Measurements from ENCODE around the gene LCLAT1. TPM values are rescaled to one million over a fixed set of nuclear protein-coding genes. Genes with fewer than 3 reads are reported as not detected.

Gene LCLAT1
- total and polyA plus RNA-seq, 2 donors (not counting 1 experiment from before 2014, with no cell fraction given), result 5.1 to 21.9 TPM

- intact Hi-C loops (cut with micrococcal nuclease), result no loop called here
- Histone ChIP-seq H3K27me3 (replicated peaks in 1 of 4; ENCODE audit: control extremely low read depth in 1 of 4, control insufficient read depth in 3 of 4, insufficient read depth in 4 of 4, low read length in 3 of 4) (no peaks in the 10 kb centered on the region), H3K9ac (ENCODE audit: low read length) (no peak overlapping the region), H3K4me2 (replicated peaks; ENCODE audit: low read depth, low read length, poor library complexity, severe bottlenecking) (no peak overlapping the region), H3K36me3 (replicated peaks in 1 of 2; ENCODE audit: control extremely low read depth in 1 of 2, control insufficient read depth in 1 of 2, extremely low read depth in 1 of 2, insufficient read depth in 2 of 2, low read length in 1 of 2) (peaks cover 0 to 4% of the 10 kb centered on the region in 2 experiments), H3K4me1 (ENCODE audit: control insufficient read depth in 2 of 2, insufficient read depth in 2 of 2, low read length in 2 of 2) (peaks cover 5 to 18% of the 10 kb centered on the region in 2 donors), H2AFZ (ENCODE audit: insufficient read depth, low read depth, low read length, poor library complexity, severe bottlenecking) (no peak overlapping the region), H3K4me3 (ENCODE audit: control extremely low read depth in 1 of 5, extremely low read depth in 1 of 5, insufficient read depth in 1 of 5, low read depth in 2 of 5, low read length in 4 of 5) (no peak overlapping the region), H4K20me1 (ENCODE audit: control insufficient read depth, insufficient read depth, low read length, poor library complexity, severe bottlenecking) (no peaks in the 10 kb centered on the region), H3K79me2 (ENCODE audit: control insufficient read depth, insufficient read depth, low read length) (peaks cover 55% of the 10 kb centered on the region), H3K27ac (ENCODE audit: low read length in 2 of 2) (peak overlapping the region in 1 of 2 donors; percentile 29), H3K9me3 (ENCODE audit: control extremely low read depth in 1 of 3, control insufficient read depth in 2 of 3, insufficient read depth in 1 of 3, low read length in 2 of 3) (no peaks in the 10 kb centered on the region)
- ChIA-PET CTCF (interaction anchor here (1.6 kb wide), 1 partner anchor 231 kb away, joined by 6 read pairs; no protein-coding TSS in a partner anchor), POLR2A (no interaction called here)
- Mint-ChIP-seq H3K4me3 (no peak overlapping the region), H3K27ac (peak overlapping the region; percentile 47), H3K9me3 (ENCODE audit: insufficient read depth) (no peaks in the 10 kb centered on the region), H3K4me1 (peaks cover 26% of the 10 kb centered on the region), H3K27me3 (no peaks in the 10 kb centered on the region)
- ATAC-seq (ENCODE audit: low read depth), result no peak
- no peak for DNase-seq
- TF ChIP-seq EZH2 (IDR thresholded peaks at IDR 0.05; ENCODE audit: borderline replicate concordance, insufficient read depth, low read depth, low read length, poor library complexity, severe bottlenecking), result no peak
- TF ChIP-seq CTCF (IDR thresholded peaks at IDR 0.05), result no peak
- WGBS (ENCODE audit: insufficient coverage), result 87% methylated on average over 5 of the region's 6 CpGs
Measured at GRCh38 chr2:30480703-30481322, 33.8 kb downstream of the LCLAT1 start.

GRCh38 chr2:30481323-30481800 is 34.3 kb downstream of the LCLAT1 start:
- Mint-ChIP-seq H3K4me3 (no peak overlapping the region), H3K27me3 (no peaks in the 10 kb centered on the region), H3K27ac (peak overlapping the region; percentile 47), H3K9me3 (ENCODE audit: insufficient read depth) (no peaks in the 10 kb centered on the region), H3K4me1 (peaks cover 26% of the 10 kb centered on the region)
- Histone ChIP-seq H3K4me3 (ENCODE audit: control extremely low read depth in 1 of 5, extremely low read depth in 1 of 5, insufficient read depth in 1 of 5, low read depth in 2 of 5, low read length in 4 of 5) (no peak overlapping the region), H3K36me3 (replicated peaks in 1 of 2; ENCODE audit: control extremely low read depth in 1 of 2, control insufficient read depth in 1 of 2, extremely low read depth in 1 of 2, insufficient read depth in 2 of 2, low read length in 1 of 2) (peaks cover 0 to 4% of the 10 kb centered on the region in 2 experiments), H3K9me3 (ENCODE audit: control extremely low read depth in 1 of 3, control insufficient read depth in 2 of 3, insufficient read depth in 1 of 3, low read length in 2 of 3) (no peaks in the 10 kb centered on the region), H3K4me2 (replicated peaks; ENCODE audit: low read depth, low read length, poor library complexity, severe bottlenecking) (no peak overlapping the region), H3K27ac (ENCODE audit: low read length in 2 of 2) (peak overlapping the region in 1 of 2 donors; percentile 29), H3K79me2 (ENCODE audit: control insufficient read depth, insufficient read depth, low read length) (peaks cover 53% of the 10 kb centered on the region), H2AFZ (ENCODE audit: insufficient read depth, low read depth, low read length, poor library complexity, severe bottlenecking) (no peak overlapping the region), H4K20me1 (ENCODE audit: control insufficient read depth, insufficient read depth, low read length, poor library complexity, severe bottlenecking) (no peaks in the 10 kb centered on the region), H3K9ac (ENCODE audit: low read length) (no peak overlapping the region), H3K4me1 (ENCODE audit: control insufficient read depth in 2 of 2, insufficient read depth in 2 of 2, low read length in 2 of 2) (peaks cover 5 to 18% of the 10 kb centered on the region in 2 donors), H3K27me3 (replicated peaks in 1 of 4; ENCODE audit: control extremely low read depth in 1 of 4, control insufficient read depth in 3 of 4, insufficient read depth in 4 of 4, low read length in 3 of 4) (no peaks in the 10 kb centered on the region)
- CTCF ChIA-PET, result interaction anchor here (1.2 kb wide), 1 partner anchor 273 kb away, joined by 3 read pairs; no protein-coding TSS in a partner anchor
- no peak for ATAC-seq (ENCODE audit: low read depth)
- DNase-seq, result no peak
- intact Hi-C loops (cut with micrococcal nuclease), result no loop called here
- TF ChIP-seq CTCF (IDR thresholded peaks at IDR 0.05), result no peak
- TF ChIP-seq EZH2 (IDR thresholded peaks at IDR 0.05; ENCODE audit: borderline replicate concordance, insufficient read depth, low read depth, low read length, poor library complexity, severe bottlenecking), result no peak
- 75% methylated on average over 2 of the region's 3 CpGs for WGBS (ENCODE audit: insufficient coverage)
- POLR2A ChIA-PET, result no interaction called here

All from B cell (primary cell).